HG02884 (cell line): ENCODE results near the gene FBXO31.
A peak's percentile ranks its signal among the peaks of the same experiment; 100 is the strongest.

Experiments used
- ATAC-seq: cut with Tn5 transposase; IDR thresholded peaks from one replicate; pipeline ENCODE4 v1.9.1; 2021; ENCODE audit warnings: mild to moderate bottlenecking, moderate library complexity; ENCODE audit not compliant: unreplicated experiment

FBXO31 gene

GRCh38 chr16:87330646-87331045 is 52.9 kb downstream of the FBXO31 start:
- ATAC-seq = no peak

- ATAC-seq = no peak
These were observed 53.3 kb downstream of the FBXO31 start for GRCh38 chr16:87330257-87330624.

- no peak for ATAC-seq
These were observed 53.9 kb downstream of the FBXO31 start for GRCh38 chr16:87329436-87330256.

GRCh38 chr16:87328846-87329245 is 54.7 kb downstream of the FBXO31 start:
- no peak for ATAC-seq

- no peak for ATAC-seq
These were observed 55.6 kb downstream of the FBXO31 start for GRCh38 chr16:87327798-87328495.

GRCh38 chr16:87326151-87326571 is 57.4 kb downstream of the FBXO31 start:
- ATAC-seq = no peak

GRCh38 chr16:87325423-87325858 is 58.1 kb downstream of the FBXO31 start:
- no peak for ATAC-seq

GRCh38 chr16:87324411-87325275 is 58.9 kb downstream of the FBXO31 start:
- ATAC-seq = no peak

- no peak for ATAC-seq
These were observed 59.7 kb downstream of the FBXO31 start for GRCh38 chr16:87323727-87324410.

- ATAC-seq = no peak
These were observed 60.5 kb downstream of the FBXO31 start for GRCh38 chr16:87322833-87323726.

- no peak for ATAC-seq
These were observed 61.2 kb downstream of the FBXO31 start for GRCh38 chr16:87322360-87322759.

GRCh38 chr16:87321336-87322107 is 62.1 kb downstream of the FBXO31 start:
- ATAC-seq = no peak

GRCh38 chr16:87320510-87321227 is 62.9 kb downstream of the FBXO31 start:
- no peak for ATAC-seq

- ATAC-seq = no peak
These were observed 63.5 kb downstream of the FBXO31 start for GRCh38 chr16:87319997-87320491.

- ATAC-seq = no peak
These were observed 64.6 kb downstream of the FBXO31 start for GRCh38 chr16:87319011-87319410.

GRCh38 chr16:87317750-87318644 is 65.6 kb downstream of the FBXO31 start:
- peak; percentile 8 for ATAC-seq
